GM19455 (cell line): ENCODE measurements around the gene KRTCAP3.
"Not testable (repeated sequence)": the region's sequence is repeated elsewhere in the genome, so short reads cannot be mapped to it uniquely, and the experiment has no call there.

ENCODE experiments used
- ATAC-seq: cut with Tn5 transposase; IDR thresholded peaks from one replicate; pipeline ENCODE4 v1.9.1; 2021; ENCODE audit not compliant: unreplicated experiment

KRTCAP3 gene, protein sequence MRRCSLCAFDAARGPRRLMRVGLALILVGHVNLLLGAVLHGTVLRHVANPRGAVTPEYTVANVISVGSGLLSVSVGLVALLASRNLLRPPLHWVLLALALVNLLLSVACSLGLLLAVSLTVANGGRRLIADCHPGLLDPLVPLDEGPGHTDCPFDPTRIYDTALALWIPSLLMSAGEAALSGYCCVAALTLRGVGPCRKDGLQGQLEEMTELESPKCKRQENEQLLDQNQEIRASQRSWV

DNA sequence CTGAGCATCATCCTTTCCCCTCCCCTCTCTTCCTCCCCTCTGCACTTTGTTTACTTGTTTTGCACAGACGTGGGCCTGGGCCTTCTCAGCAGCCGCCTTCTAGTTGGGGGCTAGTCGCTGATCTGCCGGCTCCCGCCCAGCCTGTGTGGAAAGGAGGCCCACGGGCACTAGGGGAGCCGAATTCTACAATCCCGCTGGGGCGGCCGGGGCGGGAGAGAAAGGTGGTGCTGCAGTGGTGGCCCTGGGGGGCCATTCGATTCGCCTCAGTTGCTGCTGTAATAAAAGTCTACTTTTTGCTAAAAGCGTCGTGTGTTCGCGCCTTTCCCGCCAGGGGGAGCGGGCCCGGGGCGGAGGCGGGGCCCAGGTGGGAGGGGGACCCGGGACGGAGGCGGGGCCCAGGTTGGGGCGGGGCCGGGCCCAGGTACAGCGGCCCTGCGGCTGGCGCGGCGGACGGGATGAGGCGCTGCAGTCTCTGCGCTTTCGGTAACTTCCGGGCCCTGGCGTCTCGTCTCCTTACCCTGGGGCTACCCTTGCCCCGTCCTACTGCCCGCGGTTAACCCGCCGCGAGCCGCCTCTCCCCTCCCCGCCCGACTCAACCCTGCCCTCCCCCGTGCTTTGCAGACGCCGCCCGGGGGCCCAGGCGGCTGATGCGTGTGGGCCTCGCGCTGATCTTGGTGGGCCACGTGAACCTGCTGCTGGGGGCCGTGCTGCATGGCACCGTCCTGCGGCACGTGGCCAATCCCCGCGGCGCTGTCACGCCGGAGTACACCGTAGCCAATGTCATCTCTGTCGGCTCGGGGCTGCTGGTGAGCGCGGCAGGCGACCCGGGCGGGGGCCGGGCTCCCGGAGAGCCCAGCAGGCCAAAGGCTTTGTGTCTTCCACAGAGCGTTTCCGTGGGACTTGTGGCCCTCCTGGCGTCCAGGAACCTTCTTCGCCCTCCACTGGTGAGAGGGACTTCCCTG, at the start of gene KRTCAP3:
KRTCAP3 (plus strand) TSS at position 424 of the 962 bp plus-strand sequence; CDS start at position 456, 32 bp downstream.
- no peak for ATAC-seq

DNA sequence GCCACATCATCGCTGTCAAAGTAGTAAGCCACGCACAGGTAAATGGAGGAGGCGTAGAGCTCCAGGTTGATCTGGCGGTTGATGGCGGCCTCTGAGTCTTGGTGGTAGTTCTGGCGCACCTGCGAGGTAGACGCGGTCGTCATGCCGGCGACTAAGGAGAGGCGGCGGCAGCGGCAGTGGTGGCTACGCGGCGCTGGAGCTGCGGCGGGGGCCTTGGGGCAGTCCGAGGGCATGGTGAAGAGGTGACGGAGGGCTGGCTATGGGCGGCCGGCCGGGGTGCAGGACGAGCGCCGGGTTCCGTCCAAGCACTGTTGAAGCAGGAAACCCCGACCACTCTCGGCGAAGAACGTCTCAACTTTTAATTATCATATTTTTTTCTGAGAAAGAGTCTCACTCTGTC, 49.0 kb upstream of the KRTCAP3 start:
- ATAC-seq, result no peak

DNA sequence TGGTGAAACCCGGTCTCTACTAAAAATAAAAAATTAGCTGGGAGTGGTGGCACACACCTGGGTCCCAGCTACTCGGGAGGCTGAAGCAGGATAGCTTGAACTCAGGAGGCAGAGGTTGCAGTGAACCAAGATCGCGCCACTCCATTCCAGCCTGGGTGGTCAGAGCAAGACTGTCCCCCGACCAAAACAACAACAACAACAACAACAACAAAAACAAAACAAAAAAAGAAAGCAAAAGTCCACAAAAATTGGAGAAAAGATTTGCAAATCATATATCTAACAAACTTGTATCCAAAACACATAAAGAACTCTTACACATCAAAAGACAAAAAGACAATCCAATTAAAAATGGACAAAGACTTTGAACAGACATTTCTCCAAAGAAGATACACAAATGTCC, 43.2 kb upstream of the KRTCAP3 start:
- no peak for ATAC-seq

DNA sequence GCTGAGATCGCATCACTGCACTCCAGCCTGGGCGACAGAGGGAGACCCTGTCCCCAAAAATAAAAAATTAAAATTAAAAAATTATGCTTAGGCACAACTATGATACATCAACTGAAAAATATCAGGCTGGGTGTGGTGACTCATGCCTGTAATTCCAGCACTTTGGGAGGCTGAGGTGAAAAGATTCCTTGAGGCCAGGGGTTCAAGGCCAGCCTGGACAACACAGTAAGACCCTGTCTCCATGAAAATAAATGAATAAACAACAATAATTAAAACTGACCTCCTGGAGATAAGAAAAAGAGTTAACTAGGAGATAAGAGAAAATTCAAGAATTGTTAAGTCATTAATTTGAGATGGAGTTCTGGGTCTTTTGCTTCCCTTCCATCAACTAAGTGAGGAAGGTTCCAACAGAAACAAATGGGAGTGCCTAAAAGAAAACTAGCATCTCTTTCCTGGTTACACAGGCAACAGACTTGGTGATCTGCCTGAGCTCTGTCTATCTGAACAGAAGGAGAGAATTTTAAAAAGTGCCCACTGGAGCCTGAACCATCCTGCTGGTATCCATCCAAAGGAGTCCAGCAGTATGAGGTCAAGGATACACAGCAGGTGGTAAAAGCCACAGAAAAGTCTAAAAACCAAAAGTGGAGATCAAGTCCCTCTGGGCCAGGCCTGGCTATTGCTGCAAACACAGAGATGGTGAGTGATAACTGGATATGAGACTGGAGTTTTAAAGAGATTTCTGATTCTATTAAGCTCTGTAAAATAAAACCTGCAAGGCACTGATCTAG, 41.6 kb upstream of the KRTCAP3 start:
- no peak for ATAC-seq

DNA sequence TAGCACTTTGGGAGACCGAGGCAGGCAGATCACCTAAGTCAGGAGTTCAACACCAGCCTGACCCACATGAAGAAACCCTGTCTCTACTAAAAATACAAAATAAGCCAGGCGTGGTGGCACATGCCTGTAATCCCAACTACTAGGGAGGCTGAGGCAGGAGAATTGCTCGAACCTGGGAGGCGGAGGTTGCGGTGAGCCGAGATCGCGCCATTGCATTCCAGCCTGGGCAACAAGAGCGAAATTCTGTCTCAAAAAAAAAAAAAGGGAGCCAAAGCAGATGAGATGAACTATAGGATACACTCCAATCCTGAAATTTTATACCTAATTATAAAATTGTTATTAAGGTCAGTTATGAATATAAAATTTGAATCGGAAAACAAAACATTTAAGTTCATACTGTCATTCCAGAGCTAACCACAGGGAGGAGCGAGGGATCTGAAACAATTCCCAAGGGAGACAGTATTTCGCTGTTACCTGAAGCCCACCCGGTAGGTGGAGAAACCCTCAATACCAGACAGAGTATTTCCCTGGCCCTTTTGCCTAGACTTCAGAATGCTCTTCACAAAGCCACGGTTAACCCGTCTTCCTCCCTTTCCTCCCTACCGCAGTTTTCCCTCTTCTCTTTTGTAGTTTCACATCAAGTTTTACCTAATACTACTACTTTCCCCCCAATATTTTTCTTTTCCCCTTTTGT, 34.2 kb upstream of the KRTCAP3 start:
- ATAC-seq, result no peak

DNA sequence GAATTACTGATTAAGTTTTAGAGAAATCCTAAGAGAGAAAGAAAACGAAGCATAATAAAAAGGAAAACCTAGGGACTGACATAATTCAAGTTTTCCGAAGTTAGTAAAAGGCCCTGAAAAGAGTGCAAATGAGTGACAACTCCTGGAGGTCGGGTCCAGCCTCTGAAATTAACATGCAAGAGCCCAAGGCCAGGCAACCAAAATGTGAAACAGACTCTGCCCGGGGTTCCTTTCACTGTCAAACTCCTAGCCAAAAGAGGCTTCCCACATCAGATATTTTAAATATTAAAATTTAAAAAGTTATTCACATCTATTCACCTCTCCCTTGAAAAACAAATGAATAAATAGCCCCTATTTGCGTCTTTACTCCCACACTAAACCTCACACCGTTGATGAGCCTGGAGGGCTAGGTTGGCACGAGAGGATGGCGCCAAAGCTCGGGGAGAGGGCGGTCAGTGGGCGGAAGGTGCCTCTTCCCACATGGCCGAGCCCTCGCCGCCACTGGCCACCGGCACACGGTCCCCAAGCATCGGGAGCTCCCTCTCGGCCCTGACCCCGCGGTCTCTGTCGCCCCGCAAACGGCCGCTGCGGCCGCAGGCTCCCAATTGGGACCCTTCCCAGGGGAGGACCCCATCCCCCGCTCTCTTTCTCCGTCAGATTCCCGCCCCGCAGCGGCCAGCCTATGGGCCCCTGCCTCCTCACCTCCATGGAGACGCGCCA, 33.4 kb upstream of the KRTCAP3 start:
- ATAC-seq, result peak; percentile 22

DNA sequence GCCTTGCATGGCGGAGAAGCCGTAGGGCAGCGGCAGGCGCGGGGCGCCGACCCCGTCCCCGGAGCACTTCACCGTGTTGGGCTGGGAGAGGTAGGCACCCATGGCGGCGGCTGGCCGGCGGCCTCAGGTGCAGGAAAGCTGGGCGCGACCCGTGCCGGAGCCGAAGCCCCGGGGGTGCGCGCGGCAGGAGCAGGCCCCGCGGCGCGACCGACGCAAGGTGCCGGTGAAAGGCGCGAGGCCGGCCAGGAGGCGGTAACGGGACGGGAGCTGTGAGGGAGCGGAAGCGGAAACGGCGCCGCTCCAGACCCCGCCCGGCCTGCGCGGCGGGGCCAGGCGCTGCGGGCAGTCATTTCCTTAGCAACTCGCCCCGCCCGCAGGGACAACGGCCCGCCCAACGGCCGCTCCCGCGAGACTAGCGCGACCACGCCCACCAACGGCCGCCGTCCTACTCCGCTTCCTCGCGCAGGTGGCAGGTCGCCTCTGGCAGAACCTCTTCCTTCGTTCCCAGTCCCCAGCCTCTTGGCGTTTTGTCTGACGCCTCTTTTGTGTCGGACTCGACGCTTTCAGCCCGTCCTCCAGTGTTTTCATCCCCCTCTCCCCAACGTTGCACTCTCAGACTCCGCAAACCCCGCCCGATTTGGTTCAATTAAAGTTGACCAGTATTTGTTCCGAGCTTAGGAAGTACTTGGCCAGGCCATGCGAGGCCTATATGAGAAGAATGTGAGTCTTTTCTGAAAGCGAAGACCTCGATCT, 32.7 kb upstream of the KRTCAP3 start, which contains the start of gene PPM1G:
PPM1G (minus strand) TSS at position 271 of the 753 bp plus-strand sequence; CDS start at position 102, 169 bp downstream.
- ATAC-seq, result peak; percentile 88

DNA sequence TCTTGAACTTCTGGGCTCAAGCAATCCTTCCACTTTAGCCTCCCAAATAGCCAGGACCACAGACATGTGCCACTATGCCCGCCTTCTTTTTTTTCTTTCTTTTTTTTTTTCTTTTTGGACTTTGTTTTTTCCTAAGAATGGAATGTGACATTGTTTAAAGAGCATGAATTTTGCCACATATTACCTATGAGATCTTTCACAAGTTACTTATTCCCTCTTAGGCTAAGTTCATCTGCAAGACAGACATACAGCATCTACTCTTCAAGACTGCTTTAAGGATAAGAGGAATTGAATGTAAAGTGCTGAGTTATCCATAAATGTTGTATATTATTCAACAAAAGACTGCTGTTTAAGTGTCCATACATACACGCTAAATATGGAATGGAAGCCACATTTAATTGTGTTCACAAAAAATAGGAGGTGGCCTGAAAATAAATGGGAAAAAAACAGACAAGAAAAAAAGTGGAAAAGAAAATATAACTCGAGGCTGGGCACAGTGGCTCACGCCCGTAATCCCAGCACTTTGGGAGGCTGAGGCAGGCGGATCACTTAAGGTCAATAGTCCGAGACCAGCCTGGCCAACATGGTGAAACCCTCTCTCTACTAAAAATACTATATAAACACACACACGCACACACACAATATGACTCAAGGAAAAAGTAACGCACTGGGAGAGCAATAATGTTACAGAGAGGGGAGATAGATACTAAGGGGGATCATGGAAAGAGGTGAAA, 29.6 kb upstream of the KRTCAP3 start:
- ATAC-seq, result no peak

DNA sequence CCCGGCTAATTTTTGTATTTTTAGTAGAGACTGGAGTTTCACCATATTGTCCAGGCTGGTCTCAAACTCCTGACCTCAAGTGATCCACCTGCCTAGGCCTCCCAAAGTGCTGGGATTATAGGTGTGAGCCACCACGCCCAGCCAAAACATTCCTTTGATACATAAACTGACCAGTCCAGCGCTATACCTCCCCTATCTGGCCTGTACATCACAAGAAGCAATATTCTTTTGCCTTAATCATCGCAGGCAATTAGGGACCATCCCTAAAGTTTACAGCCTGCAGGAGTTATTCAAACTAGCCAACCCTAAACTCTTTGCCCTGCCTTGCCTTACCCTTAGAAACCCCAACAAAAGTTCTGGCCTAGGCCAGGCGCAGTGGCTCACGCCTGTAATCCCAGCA, 26.0 kb upstream of the KRTCAP3 start:
- no peak for ATAC-seq

DNA sequence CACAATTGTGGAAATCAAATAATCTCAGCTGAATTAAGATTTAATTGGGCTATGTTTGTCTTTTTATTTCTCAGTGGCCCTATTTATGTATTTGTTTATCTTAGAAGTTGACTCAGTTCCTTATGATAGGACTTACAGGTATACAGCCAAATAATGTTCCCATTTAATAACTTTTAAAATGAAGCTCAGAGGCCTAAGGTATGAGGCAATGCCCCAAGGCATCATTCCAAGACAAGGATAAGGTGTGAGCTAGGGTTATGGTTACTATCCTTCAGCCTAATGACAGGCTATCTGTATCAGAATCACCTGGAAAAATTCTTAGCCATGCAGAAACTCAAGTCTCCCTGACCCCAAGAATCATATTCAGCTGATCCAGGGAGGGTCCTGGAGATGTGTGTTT, 21.2 kb upstream of the KRTCAP3 start:
- no peak for ATAC-seq

DNA sequence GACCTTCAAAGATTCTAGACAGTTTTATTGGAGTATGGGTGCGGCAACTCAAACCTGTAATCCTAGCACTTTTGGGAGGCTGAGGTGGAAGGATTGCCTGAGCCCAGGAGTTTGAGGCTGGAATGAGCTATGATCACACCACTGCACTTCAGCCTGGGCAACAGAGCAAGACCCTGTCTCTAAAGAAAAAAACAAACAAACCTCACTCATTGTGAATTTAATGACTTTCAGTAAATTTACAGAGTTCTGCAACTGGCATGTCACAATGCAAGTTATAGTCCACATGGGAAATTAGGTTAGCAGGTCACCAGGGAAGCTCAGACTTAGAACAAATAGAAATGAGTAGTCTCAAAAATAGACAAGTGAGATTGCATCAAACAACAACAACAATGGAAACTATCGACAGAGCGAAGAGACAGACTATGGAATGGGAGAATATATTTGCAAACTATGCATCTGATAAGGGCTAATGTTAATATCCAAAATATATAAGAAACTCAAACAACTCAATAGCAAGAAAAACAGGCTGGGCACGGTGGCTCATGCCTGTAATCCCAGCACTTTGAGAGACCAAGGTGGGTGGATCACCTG, 20.4 kb upstream of the KRTCAP3 start:
- no peak for ATAC-seq

DNA sequence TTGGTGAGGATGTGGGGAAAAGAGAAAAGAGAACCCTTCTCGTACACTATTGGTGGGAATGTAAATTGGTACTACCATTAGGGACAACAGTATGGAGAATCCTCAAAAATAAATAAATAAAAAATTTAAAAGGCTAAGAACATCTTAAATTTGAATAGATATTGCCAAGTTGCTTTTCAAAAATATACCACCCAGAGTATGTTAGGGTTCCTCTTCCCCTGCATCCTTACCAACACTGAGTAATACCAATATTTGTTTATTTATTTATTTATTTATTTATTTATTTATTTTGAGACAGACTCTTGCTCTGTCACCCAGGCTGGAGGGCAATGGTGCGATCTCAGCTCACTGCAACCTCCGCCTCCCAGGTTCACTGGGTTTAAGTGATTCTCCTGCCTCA, 19.2 kb upstream of the KRTCAP3 start:
- ATAC-seq, result no peak

DNA sequence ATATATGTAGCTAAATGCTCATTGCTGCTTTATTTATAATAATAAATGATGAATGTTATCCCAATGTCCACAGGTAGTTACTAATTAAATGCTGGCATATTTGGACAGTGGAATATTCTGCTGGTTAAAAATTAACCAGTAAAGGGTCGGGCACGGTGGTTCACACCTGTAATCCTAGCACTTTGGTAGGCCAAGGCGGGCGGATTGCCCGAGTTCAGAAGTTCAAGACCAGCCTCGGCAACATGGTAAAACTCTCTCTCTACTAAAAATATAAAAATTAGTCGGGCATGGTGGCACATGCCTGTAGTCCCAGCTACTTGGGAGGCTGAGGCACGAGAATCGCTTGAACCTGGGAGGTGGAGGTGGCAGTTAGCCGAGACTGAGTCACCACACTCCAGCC, 17.1 kb upstream of the KRTCAP3 start:
- ATAC-seq, result not testable (repeated sequence)

DNA sequence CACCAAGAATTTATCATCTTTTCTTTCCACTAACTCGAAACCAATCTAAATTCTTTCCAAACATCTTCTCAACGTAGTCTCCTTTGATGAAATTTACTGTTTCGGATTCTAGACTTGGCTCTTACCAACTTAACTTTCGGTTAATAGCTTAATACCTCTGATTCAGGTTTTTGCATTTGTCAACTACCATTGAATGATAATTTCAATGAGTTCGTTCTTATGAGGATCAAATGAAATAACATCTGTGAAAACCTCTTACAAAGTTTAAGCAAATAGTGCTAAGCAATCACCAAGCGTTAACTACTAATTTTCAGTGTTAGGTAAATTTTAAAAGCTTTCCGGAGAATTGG, 14.3 kb upstream of the KRTCAP3 start:
- ATAC-seq, result no peak

DNA sequence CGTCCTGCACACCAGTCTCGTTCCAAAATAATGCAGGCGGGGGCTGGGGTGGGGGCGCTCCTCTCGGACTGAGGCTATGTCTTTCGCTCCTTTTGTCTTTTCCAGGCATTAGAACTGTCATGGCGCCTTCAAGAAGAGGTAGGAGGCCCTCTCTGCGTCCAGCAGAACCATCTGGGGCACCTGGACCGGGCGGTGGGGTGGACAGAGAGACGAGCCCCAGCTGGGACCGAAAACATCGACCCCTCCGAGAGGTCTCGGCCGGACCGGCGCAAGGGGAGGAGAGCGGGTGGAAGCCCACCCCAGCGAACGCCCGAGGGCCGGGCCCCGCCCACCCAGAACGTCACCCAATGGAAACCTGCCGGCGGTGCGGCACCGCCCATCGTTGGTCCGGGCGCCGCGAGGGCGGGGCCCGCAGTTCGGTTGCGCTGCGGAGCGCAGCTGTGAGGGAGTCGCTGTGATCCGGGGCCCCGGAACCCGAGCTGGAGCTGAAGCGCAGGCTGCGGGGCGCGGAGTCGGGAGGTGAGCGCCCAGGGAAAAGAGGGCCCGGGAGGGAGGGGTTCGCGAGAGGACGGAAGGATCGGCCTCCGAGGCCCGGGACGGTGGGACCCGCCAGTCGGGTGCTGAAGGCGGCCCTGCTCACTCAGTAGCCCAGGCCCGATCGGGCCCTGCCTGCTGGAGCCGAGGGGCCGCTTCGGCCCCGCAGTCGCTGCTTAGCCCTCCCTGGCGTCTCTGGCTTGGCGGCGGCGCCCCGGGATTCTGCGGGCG, 13.8 kb upstream of the KRTCAP3 start, which contains the start of gene NRBP1:
NRBP1 (plus strand) TSS at position 419 of the 765 bp plus-strand sequence. CDS start 4,643 bp downstream, outside the sequence.
- ATAC-seq, result peak; percentile 81

DNA sequence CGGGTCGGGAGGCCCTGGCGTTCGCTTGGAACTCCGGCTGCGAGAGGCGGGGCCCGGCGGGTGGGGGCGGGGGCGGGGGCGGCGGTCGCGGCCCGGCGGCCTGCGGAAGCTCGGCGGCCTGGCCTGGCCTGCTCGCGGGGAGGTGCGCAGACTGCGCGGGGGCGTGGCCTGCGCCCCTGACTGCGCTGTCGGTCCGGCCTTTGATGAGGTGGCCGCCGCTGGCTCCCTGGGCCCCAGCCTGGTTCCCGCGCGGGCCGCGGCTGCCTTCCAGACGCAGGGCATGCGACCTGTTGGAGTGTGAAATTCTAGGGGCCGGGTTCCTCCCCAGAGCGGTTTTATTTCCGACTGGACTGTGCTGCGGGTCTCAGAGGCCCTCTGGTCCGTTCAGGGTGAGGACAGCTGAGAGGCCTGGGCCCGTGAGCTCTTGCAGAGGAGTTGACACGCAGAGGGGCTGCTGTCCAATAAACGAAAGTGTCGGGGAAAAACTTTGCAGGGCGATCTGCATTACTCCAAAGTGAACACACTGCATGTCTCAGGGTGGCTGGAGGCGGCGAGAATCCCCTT, 13.1 kb upstream of the KRTCAP3 start:
- ATAC-seq, result peak; percentile 65

DNA sequence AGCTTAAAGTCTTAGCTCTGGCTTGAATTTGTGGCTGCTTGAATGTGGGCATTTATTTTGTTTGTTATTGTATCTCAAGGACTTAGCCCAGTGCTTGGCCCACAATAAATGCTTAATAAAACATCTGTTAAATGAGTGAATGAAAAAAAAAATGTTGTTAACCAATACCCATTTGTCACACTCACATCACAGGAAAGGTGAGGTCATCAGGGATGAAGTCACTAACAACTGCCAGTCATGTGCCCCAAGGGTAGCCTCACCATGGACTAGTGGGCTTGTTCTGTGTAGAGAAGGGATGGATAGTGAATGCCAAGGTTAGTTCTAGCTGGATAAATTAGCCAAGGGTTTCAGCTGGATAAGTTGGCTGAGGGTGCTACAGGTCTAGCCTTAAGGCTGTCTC, 10.8 kb upstream of the KRTCAP3 start:
- ATAC-seq, result no peak
